SKM-1 (cell line): ENCODE measurements around the gene LHX5.

ENCODE experiments used
- DNase-seq: peaks from one replicate; lab custom pipeline; 2025; ENCODE audit not compliant: unreplicated experiment; lab: John Stamatoyannopoulos, UW

Gene LHX5

GRCh38 chr12:113418213-113418879 lies 53.3 kb downstream of the LHX5 start:
- DNase-seq: no peak

GRCh38 chr12:113416091-113416754 lies 55.4 kb downstream of the LHX5 start:
- no peak for DNase-seq

- DNase-seq: no peak
These were observed 57.1 kb downstream of the LHX5 start for GRCh38 chr12:113414519-113415038.

GRCh38 chr12:113413488-113413939 lies 58.2 kb downstream of the LHX5 start:
- DNase-seq: no peak
